HG02970 (cell line): Measurements from ENCODE around the gene NME7.
A peak's percentile ranks its signal among the peaks of the same experiment; 100 is the strongest.
"Not testable (repeated sequence)": the region's sequence is repeated elsewhere in the genome, so short reads cannot be mapped to it uniquely, and the experiment has no call there.

ENCODE experiments used
- ATAC-seq: cut with Tn5 transposase; IDR thresholded peaks from one replicate; pipeline ENCODE4 v1.9.1; 2021; ENCODE audit warnings: mild to moderate bottlenecking, moderate library complexity, moderate number of reproducible peaks; ENCODE audit not compliant: unreplicated experiment, low FRiP score

The NME7 gene

DNA sequence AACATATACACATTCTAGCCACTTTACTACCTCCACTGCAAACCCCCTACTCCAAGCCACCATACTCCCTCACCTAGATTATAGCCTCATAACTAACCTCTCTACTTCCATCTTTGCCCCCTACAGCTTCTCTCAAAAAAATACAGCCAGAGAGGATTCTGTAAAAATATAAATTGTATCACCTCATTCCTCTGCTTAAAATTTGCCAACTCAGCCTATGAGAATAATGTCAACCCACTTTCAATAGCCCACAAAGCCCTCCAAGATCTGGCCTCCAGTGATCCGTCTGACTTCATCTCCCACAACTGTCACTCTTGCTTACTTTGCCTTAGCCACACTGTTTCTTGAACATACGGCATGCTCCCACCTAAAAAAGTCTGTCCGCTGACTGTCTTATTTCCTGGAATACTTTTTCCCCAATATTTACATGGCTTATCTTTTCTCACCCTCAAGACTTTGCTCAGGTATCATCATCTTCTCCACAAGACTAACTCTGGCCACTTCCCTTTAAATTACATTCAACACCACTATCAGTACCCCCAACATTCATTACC is 21.5 kb downstream of the NME7 start:
- no peak for ATAC-seq

DNA sequence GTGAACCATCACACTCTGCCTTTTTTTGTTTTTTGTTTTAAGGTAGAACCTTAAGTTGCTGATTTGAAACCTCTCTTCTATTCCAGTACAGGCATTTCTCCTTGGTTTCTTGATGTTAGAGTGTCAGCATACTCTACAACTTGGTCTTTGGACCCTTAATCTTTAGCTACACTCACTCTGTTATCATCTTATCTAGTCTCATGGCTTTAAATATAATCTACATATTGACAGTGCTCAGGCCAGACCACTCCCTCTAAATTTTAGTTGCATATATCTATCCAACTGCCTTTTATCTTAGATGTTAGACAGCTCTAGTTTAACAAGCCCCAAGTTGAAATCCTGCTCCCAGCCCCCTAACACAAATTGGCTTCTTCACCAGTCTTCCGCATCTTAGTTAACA is 22.1 kb downstream of the NME7 start:
- ATAC-seq = no peak

GRCh38 chr1:169342096-169342495 is 25.5 kb downstream of the NME7 start:
- not testable (repeated sequence) for ATAC-seq

DNA sequence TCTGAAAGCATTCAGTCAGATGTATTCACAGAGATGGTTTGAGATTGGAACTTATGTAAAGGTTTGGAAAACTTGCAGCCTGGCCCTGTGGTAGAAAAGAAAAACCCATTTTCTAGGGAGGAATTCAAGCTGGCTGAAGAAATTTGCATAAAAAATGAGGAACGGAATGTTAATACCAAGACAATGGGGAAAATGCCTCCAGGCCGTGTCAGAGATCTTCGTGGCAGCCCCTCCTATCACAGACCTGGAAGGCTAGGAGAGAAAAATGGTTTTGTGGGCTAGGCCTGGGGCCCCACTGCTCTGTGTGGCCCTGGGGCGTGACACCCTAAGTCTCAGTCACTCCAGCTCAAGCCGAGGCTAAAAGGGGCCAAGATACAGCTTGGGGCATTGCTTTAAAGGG is 26.7 kb downstream of the NME7 start:
- no peak for ATAC-seq

DNA sequence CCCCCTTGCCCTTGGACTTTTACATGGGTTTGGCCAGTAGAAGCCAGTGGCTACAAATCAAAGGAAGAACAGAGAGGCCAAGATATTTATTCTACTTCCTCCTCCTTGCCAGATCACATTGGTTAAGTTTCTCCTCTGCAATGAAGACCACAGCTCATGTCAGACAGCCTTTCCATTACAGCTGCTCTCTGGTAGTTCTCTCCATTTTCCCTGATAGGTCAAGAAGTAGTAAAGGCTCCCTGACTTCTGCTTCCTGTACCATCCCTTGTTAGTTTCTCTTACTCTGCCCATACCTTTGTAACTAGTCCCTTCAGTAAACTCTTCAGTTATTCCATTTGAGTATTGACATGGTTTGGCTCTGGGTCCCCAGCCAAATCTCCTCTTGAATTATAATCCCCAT is 27.8 kb downstream of the NME7 start:
- no peak for ATAC-seq

GRCh38 chr1:169338617-169339016 is 29.0 kb downstream of the NME7 start:
- no peak for ATAC-seq

DNA sequence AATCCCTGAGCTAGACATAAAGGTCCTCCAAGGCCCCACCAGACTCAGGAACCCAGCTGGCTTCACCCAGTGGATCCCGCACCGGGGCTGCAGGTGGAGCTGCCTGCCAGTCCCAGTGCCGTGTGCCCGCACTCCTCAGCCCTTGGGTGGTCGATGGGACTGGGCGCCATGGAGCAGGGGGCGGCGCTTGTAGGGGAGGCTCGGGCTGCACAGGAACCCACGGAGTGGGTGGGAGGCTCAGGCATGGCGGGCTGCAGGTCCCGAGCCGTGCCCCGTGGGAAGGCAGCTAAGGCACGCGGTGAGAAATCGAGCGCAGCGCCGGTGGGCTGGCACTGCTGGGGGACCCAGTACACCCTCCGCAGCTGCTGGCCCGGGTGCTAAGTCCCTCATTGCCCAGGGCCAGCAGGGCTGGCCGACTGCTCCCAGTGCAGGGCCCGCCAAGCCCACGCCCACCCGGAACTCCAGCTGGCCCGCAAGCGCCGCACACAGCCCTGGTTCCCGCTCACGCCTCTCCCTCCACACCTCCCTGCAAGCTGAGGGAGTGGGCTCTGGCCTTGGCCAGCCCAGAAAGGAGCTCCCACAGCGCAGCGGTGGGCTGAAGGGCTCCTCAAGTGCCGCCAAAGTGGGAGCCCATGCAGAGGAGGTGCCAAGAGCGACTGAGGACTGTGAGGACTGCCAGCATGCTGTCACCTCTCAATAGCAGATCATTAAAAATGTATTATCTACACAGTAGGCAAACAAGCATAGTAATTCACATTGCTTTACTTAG is 30.5 kb downstream of the NME7 start:
- ATAC-seq = not testable (repeated sequence)

DNA sequence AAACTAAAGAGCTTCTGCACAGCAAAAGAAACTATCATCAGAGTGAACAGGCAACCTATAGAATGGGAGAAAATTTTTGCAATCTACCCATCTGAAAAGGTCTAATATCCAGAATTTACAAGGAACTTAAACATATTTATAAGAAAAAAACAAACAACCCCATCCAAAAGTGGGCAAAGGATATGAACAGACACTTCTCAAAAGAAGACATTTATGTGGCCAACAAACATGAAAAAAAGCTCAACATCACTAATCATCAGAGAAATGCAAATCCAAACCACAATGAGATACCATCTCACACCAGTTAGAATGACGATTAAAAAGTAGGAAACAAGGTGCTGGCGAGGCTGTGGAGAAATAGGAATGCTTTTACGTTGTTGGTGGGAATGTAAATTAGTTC is 32.9 kb downstream of the NME7 start:
- ATAC-seq = not testable (repeated sequence)

DNA sequence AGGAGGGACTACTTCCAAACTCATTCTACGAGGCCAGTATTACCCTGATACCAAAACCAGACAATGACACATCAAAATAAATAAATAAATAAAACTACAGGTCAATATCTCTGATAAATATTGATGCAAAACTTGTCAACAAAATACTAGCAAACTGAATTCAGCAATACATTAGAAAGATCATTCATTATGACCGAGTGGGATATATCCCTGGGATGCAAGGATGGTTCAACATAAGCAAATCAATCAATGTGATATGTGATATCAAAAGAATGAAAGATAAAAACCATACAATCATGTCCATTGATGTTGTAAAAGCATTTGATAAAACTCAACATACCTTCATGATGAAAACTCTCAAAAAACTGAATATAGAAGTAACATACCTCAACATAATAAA is 36.7 kb downstream of the NME7 start:
- ATAC-seq = no peak

- ATAC-seq = no peak
Observed at GRCh38 chr1:169329383-169329782, 38.2 kb downstream of the NME7 start.

DNA sequence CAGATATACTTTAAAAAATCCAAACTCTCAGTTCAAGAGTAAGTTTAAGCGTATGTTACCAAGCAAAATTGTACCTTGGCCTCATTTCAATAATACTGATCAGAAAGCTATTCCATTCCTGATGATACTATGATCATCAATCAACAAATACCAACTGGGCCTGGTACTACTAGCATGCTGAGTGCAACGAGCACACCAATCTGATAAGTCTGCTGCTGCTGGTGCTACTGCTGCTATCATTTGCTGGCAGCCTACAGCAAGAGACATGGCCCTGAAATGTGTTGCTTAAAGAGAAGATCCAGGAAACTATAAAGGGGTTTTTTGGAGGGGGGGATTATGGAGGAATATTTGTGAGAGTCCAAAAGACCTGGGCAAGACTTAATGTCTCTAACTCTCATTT is 39.7 kb downstream of the NME7 start:
- ATAC-seq = no peak

- peak; percentile 81 for ATAC-seq
Observed at GRCh38 chr1:169326956-169327268, 40.7 kb downstream of the NME7 start.

DNA sequence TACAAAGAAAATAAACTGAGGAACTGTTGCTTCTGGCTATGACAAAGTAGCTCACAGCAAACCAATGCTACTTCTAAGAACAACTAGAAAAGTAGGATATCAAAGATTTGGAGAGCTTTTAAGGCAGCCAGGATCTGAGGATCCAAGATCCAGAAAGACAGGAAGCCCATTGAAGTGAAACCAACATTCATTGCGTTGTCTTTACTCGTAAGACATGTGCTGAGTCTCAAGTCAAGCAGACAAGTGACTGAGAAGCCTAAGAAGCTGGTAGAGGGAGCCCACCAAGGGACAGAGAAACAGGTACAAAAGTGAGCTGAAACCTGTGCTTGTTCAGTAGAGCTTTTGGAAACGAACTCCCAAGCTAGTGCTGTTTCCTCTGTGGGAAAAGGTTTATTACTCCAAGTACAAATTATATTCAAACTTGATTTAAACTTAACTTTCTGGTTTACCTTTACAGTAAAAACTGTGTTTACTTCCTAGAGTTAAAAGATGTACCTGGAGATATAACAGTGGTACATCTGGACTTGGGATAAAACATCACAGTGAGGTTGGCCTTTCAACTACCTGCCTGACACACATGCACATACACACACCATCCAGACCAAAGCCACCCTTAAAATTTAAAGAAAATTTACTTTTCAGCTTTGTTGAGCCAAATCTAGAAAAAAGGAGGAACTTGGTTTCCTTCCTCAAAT is 41.2 kb downstream of the NME7 start:
- ATAC-seq = peak; percentile 28

GRCh38 chr1:169325117-169325516 is 42.5 kb downstream of the NME7 start:
- no peak for ATAC-seq

GRCh38 chr1:169322138-169322537 is 45.5 kb downstream of the NME7 start:
- ATAC-seq = no peak

GRCh38 chr1:169321539-169321938 is 46.1 kb downstream of the NME7 start:
- ATAC-seq = no peak

DNA sequence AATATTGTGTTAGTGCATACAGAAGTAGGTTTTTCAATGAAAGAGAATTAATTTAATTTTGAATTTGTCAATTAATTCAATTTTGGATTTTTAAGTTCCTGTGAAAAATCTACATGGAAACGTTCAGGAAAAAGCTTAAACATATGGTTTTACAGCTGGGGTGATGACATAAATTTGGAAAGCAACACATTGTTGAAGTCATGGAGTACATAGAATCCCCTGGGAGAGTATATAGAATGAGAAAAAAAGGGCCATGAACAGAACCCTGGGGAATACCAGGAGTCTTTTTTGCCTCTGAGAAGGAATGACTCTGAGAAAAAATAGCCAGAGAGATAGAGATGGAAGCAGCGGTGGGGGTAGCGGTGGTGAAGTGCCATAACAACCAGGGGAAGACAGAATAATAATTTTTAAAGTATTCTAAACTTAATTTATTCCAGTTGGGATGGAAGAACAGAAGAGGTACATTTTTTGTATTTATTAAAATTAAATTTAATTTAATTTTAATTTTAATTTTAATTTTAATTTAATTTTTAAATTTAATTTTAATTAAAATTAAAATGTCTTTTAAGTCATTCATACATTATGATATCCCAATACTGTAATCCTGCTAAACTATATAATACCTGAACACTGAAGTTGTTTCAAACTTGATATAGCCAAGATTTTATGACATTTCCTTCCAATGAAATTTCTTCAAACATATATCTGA is 48.9 kb downstream of the NME7 start:
- no peak for ATAC-seq

GRCh38 chr1:169316556-169316955 is 51.0 kb downstream of the NME7 start:
- ATAC-seq = no peak

GRCh38 chr1:169312084-169312954 is 55.3 kb downstream of the NME7 start:
- ATAC-seq = no peak
